Inferior parietal cortex (tissue), 1 donor: Measurements from ENCODE around the gene PPM1A.
"Not testable (repeated sequence)": the region's sequence is repeated elsewhere in the genome, so short reads cannot be mapped to it uniquely, and the experiment has no call there.

Source experiments
- DNase-seq: peaks from one replicate; pipeline ENCODE4 v3.0.0-alpha.2; 2016; ENCODE audit errors: extremely low spot score

Gene PPM1A

DNA sequence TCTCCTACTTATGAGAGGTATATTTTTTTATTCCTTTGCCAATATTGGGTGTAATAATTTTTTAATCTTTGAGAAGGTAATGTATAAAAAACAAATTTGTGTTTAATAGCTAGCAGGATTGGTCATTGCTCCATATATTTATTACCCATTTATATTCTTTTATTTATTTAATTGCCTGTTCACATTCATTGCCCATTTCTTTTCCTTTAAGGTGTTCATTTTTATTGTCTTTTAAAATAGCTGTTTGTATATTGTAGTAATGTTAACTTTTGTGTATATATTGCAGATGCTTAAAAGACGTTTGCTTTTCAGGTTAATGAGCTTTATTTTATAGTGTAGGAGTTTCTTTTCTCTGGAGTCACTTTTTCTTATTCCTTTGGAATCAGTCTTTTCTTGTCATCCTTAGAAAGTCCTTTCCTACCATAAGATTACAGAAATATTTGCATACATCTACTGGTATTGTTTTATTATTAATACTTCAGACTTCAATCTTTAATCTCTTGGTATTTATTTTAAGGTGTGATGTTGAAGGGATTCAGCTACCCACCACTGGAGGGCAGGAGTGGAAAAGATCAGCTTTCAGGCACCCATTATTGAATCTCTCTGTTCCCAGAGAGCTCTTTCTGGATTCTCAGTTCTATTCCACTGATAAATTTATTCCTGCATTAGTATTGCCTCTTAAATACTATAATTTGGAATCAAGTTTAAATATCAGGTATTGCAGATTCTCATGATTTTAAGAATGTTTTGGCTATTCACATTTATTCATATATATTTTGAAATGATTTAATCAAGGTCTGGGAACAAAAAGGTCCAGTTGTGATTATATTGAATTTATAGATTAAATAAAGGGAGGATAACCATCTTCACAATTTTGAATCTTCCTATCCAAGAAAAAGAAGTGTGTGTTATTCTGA is 17.3 kb downstream of the PPM1A start:
- no peak for DNase-seq

DNA sequence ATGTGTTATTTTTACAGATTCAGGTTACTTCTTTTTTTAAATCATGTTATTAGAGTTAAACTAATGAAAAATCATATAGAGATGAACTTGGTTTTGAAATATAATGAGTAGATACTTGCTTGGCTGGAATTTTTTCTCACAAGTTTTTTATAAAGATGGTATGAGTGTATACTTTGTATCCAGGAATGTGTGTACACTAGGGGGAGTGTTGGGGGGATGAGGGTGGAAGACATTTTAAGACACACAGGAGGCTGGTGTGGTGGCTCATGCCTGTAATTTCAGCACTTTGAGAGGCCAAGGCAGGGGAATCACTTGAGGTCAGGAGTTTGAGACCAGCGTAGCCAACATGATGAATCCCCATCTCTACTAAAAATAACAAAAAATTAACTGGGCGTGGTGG is 23.2 kb downstream of the PPM1A start:
- no peak for DNase-seq

DNA sequence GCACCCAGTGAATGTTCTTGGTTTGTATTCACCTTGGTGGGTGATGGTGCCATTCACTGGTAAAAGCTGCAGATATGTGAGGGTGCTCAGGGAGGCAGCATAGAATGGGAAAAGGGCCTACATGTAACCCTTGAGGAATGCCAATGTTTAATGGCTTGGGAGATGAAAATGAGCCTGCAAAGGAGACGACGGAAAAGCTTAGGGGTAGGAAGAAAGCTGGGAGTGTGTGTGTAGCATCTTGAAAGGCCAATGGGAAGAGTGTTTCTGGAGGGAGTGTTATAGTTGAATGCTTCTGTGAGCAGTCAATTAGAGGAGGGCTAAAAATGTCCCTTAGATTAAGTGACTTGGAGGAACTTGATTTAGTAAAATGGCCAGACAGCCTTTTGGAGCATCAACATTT is 24.9 kb downstream of the PPM1A start:
- DNase-seq = no peak

DNA sequence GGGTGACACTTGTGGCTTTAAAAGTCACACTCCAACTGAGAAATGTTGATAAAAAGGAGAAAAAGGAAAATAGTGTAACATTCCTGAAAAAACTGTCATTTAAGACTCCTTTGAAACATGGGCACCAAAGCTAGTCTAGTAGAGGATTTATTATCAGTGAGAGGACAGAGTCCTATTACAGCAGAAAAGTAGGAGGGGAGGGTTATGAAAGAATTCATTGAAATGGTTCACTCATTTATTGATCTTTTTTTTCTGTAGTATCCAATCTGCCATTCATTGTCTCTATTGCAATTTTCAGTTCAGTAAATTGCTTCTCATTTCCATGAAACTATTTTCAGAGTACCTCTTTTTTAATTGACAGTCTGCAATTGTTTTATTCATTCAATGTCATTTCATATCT is 25.4 kb downstream of the PPM1A start:
- DNase-seq = no peak

DNA sequence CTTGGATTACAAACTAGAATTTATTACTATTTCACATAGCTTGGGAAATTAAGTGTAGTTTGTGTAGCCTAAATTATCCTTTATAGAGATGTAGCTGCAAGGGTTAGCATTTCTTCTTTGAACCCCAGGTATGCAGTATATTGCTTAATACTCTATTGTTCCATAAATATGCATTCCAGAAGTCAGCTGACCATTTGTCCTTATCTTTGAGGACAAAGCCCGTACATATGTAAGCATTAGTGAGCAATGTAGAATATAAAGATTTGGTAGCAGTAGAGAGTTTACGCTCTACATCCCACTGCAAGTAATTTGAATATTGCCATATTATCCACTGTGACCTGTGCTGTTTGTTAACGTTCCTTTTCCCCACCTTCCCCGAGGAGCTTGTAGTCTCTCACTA is 26.9 kb downstream of the PPM1A start:
- no peak for DNase-seq

DNA sequence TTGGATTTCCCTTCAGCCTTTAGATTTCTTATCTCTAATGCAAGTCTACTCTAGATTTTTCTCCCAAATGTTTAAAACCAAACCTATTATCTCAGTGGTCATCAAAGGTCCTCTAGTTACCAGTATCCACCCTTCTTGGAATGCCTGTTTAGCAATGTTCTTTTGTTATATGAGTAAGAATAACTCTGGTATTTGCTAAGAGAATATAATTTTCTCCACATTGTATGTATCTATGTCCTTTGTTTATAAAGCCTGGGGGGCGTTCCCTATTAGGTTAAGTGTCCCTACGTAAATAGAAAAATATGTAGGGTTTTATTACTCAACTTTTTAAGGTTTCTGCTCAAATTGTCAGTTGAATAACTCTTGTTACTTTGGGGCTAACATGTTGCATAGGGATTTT is 27.3 kb downstream of the PPM1A start:
- no peak for DNase-seq

DNA sequence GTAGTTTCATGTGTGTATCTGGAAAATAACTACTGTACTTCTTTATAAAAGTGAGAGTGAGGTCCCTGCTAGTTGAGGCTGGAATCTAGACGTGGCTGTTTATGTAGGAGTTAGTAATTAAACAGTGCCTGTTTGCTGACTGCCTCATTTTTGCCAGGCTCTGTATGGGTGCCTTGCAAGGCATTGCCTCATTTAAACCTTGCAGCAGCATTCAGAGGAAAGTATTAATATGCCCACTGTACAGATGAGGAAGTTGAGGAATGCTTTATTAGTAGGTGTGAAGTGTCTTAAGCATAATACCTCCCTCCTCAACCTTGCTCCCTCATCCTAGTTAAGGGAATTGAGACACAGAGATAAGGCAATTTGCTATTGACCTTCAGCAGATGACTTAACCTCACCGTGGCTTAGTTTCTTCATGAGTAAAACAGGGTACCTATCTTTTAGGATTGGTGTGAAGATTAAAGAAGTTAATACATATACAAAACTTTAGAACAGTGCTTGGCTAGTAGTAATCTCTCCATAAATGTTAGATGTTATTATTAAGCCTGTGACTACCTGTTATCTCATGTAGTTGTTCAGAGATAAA is 28.7 kb downstream of the PPM1A start:
- DNase-seq = no peak

DNA sequence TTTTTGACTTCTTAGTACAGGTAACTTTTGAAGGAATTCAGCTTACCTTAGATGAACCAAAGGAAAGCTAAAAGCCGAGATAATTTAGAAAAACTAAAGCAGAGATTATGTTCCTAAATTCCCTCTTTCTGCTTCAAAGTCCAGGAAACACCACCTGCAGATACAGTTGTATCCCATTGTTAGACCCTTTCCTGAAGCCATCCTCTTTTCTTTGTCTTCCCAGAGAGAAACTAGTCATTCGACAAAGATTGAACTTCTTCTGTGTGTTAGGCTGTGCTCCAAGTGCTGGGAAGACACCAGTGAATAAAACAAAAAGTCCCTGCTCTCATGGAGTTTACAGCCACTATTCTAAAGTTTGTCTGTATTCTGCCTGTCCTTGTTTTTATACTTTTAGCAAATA is 29.3 kb downstream of the PPM1A start:
- DNase-seq = no peak

DNA sequence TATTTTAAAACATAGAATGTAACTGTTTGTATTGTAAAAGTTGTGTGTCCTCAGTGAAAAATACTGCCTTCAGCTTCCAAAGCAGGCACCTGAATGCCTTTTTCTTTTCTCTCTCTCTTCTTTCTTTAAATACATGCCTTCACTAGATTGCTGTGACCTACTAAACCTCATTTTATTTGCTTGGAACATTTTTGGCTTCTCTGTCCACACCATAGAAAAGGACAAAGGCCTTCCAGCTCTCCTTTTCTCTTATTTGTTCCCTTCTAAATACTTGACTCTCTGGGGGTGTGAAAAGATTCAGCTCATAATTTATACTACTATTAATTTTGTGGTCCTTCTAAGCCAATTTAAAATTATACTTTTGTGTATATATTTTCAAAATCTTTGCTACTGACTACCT is 38.4 kb downstream of the PPM1A start:
- no peak for DNase-seq

DNA sequence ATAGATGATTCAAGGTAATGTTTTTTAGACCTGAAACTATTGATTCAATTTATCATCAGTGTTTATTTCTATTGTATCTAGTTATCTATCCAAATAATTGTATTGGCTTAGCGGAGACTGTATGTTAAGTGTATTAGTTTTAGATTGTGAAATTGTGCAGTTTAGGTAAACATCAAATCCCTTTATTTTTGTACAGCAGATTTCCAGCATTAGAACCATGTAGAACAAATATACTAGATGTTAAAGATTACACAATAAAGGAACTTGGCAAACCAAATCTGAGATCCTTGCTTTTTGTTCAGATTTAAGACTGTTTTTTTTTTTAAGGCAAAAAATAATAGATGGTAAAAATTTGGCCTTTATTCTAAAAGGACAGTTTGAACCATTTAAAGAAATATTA is 39.3 kb downstream of the PPM1A start:
- no peak for DNase-seq

DNA sequence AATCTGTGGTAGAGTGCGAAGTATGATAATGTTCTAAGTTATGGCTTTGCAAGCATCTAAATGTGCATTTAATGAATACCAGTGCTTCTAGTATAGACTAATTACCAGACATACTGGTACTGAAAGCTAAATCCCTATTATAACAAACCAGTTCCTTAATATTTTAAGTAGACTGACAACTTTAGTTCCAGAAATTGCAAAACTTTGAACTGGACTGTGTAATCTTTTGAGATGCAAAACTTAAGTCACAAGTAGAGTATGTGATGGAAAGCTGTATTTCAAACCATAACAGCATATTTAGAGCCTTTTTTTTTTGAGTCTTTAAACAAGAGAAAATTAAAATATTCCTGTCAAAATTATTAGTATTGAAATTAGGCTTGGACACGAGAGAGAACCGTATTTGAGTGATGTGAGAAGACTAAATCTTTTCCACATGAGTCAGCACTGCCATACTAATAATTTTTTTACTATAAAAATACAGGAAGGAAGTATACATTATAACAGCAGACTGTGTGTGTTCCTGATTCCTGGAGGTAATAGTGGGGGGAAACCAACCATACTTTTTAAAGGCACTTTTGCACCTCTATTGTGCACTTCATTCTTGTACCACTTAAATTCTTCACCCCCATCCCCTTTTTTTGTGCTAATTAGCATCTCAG is 45.5 kb downstream of the PPM1A start:
- no peak for DNase-seq

DNA sequence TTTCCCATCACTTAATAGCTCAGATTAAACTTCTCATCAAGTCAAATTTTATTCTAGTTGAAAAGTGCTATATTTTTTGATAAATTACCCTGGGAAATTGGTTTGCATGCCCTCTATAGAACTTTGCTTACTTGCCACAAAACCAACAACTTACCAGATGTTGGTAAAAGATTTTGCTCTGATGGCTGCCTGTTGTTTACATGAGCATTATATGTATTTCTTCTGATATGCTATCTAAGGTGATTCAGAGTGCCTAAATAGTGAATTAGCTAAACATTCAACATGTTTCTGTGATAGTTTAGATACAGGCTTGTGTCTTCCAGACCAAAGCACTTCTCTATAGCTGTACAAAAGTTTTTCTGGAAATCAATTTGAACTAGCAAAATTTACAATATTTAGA is 51.0 kb downstream of the PPM1A start:
- no peak for DNase-seq

DNA sequence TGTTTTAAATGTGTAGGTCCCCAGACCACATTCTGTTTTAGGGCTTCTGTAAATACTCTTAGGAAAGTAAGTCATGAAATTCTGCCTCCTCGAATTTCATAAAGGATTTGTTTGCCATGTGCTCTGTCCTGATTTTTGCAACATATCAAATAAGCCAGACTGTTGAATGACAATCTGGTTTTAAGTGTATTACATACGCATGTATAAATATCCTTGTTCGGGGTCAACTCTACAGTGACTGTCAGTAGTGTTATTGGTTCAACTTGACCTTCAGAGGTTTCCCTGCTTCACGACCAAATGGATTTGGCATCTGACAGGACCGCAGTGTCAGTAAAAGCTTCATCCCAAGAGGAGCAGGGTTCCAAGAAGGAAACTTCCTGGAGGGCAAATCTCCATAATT is 52.7 kb downstream of the PPM1A start:
- no peak for DNase-seq

DNA sequence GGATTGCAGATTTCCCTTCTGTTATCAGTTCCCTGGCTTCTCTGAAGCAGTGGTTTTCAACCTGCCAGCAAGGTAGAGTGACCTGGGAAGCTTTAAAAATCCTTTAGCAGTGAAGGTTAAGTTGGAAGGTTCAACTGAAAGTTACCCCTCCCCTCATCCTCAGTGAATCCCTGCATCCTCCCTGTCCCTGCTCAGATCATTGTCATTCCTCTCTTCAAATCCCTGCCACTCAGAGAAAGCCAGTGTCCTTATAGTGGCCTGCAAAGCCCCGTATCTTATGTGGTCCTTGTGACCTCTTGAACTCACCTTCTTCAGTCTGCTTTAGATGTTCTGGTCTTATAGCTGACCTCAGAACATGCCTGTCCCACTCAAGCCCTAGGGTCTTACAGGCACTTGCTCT is 53.6 kb downstream of the PPM1A start:
- no peak for DNase-seq

DNA sequence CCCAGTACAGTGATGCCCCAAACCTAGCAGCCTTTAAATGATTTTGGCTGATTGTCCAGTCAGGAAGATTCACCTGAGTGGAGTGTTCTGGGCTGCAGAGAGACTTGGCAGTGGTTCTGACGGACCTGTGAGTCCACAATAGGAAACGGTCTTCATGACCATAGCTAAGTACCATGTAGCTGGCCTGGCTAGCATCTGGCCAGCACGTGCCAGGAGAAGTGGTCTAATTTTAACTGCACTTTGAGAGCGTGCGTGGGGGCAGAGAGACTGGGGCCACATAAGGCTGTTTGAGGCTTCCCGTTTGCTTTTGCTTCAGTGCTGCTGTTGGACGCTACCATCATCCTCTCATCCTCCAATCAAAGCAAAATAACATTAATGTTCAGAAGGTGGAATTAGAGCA is 54.7 kb downstream of the PPM1A start:
- no peak for DNase-seq

DNA sequence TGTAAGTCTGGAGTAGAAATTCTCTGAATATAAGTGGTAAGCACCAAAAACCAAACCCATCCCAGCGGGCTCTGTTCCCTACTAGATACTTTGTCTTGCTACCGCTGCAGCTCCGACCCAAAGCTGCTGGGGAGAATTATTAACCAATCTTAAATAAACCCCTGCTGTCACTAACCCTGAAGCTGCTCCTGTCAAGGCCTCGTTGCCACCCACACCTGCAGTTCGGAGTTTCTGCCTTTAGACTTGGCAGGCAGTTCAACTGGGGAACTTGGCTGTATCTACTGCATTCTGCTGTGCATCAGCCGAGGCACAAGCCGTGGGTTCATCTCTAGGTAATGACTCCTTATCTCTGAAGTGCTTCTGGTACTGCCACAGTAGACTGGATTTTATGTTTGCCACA is 55.5 kb downstream of the PPM1A start:
- no peak for DNase-seq

DNA sequence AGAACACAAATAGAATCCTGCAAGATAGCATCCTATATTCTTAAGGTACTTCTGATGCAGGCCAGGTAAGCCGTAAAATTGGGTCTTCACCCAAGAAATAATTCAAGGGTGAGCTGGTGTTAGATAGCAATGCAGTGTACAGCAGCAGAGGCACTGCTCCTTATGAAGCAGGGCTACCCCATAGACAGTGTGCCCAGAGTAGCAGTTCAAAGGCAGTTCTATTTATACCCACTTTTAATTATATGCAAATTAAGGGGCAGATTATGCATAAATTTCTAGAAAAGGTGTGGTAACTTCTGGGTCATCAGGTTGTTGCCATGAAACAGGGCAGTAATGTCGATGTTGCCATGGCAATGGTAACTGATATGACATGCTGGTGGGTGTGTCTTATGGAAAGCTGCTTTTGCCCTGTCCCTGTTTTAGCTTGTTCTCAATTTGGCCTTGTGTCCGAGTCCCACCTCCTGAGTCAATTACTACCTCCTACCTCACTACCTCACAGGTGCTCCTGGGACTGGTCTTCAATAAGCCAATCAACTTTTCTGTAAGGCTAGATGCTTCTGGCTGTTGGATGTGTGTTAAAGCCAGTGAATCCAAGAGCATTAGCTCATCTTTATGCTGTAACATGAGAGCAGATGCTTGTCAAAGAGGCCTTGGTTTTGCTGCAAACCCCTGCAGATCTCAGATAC is 61.0 kb downstream of the PPM1A start:
- no peak for DNase-seq

DNA sequence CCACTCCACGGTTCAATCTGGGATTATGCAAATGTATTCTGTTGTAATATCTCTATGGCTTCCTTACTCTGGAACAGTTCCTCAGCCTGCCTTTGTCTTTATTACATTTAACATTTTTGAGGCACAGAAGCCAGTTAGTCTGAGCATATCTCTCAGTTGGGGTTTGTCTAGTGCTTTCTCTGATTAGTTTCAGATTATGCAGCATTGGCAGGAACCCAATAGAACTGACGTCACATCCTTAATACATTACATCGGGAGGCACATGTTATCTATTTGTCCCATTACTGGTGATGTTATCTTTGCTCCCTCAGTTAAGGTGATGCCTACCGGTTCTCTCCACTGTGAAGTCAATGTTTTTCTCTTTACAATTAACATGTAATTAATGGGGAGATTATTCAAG is 62.4 kb downstream of the PPM1A start:
- no peak for DNase-seq

DNA sequence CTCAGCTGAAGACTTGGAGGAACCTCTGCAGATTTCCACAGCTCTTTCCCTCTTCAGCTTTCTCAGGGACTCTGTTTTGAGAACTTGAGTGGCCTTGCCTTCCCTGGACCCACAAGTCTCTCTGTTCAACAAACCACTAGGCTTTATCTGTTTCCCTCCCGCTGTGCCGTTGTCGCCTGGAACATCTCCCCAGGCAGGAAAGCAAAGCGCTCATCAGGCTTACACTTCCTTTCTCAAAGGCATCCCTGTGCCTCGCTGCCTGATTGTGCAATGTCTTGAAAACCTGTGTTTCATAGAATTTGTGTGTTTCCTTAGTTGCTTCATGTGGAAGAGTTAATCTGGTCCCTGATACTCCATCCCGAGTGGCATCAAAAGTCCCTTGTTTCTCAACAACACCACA is 64.1 kb downstream of the PPM1A start:
- no peak for DNase-seq

DNA sequence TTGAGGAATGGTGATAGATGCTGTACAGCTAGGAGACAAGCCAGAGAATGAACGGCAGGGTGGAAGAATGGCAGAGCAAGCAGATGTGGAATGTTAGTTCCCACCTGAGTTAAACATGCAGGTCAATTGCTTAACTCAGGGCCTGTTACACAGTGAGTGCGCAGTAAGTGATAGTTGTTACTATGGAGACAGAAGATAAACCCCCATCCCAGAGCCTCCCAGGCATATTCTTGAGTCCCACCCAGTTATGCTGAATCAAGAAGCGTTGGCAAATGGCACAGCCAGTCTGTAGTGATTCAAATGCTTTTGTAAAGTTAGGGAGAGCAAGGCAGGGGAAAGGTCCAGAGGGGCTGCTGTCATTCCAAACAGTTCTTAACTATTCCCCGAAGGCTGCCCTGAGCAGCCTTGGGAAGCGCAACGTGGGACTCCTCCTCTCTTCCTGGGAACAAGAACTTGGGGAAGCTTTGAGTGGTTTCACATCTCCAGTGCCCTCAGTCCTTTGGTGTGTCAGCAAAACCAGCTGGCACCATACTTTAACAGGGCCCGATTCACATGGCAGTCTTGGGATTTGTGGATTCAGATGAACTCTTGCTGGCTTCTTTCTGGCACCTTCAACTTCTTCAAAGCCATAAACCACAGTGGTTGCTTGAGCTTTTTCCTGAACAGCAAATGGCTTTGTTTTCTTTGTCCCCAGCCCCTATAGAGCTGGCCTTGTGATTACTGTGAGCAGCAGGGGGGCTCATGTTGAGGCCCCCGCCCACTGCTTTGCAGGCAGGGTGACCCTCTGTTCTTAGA is 66.4 kb downstream of the PPM1A start:
- DNase-seq = no peak

DNA sequence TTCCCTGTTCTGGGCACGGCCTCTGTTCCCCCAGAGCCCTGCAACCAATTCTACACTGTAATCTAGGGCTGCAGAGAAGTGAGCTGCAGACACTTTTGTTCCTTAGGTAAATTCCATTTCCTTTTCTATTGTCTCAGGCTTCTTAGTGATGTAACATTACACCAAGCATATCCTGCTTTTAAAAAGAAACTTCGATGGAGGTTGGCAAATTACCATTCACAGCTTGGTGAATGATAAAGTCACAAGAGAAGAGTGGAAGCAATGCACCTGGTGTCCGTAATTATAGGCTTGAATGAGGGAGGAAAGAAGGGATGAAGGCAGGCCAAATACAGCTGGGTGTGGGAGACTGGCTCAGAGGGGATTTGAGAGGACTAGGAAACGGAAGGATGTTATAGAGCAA is 68.6 kb downstream of the PPM1A start:
- no peak for DNase-seq

DNA sequence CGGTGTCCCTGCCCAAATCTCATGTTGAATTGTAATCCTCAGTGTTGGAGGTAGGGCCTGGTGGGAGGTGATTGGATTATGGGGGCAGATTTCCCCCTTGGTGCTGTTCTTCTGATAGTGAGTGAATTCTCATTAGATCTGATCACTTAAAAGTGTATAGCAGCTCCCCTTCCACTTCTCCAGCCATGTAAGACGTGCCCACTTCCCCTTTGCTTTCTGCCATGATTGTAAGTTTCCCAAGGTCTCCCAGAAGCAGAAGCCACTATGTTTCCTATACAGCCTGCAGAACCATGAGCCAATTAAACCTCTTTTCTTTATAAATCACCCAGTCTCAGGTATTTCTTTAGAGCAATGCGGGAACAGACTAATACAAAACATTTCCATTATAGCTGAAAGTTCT is 71.8 kb downstream of the PPM1A start:
- DNase-seq = not testable (repeated sequence)
